ENCODE measurements around the gene HDAC3. TPM values are rescaled to one million over a fixed set of nuclear protein-coding genes. Genes with fewer than 3 reads are reported as not detected.
"Not testable (repeated sequence)": the region's sequence is repeated elsewhere in the genome, so short reads cannot be mapped to it uniquely, and the experiment has no call there.

The HDAC3 gene
- total RNA-seq, 5 donors from 2014 or later (not counting 1 experiment from before 2014, with no cell fraction given): 68.5 to 78.5 (median 73.8) TPM

- Histone ChIP-seq H3K9me3 (no peaks in the 10 kb centered on the region), H3K27ac (ENCODE audit: low read length) (peak overlapping the region; percentile 86), H3K4me1 (ENCODE audit: control insufficient read depth in 1 of 2, extremely low read depth in 1 of 2, insufficient read depth in 2 of 2, low read length in 2 of 2) (peaks cover 22 to 47% of the 10 kb centered on the region in 2 experiments), H3K4me3 (ENCODE audit: control insufficient read depth in 1 of 2, extremely low read depth in 1 of 2, low read length in 1 of 2) (peak overlapping the region; percentile 94 to 97), H3K27me3 (replicated peaks in 1 of 2; ENCODE audit: control insufficient read depth in 2 of 2, extremely low read depth in 1 of 2, insufficient read depth in 2 of 2, low read length in 1 of 2) (no peaks in the 10 kb centered on the region), H3K36me3 (ENCODE audit: control insufficient read depth in 2 of 2, extremely low read depth in 1 of 2, insufficient read depth in 1 of 2, low read length in 1 of 2) (peaks cover 3 to 25% of the 10 kb centered on the region in 2 donors)
- peaks cover 54 to 62% (median 60%) of the 10 kb centered on the region in 3 donors for H3K4me1 Mint-ChIP-seq
- peak overlapping the region; percentile 96 to 97 for H3K27ac Mint-ChIP-seq
- H3K9me3 Mint-ChIP-seq: no peaks in the 10 kb centered on the region
- peak overlapping the region; percentile 94 to 99 (median 98) for H3K4me3 Mint-ChIP-seq
- ChIA-PET CTCF (interaction anchor here (0.6 to 14.5 kb wide), 16 partner anchors 10 to 352 kb away, joined by 3 to 514 read pairs (median 7); partner anchors contain the start of genes HDAC3 (in 2 of the 2), RELL2 (in 2 of the 2), FCHSD1 (in 1 of the 2) and RNF14 (in 1 of the 2)), POLR2A (interaction anchor here (0.5 to 1.9 kb wide), 11 partner anchors 9 to 1162 kb away, joined by 3 to 20 read pairs (median 5); partner anchors contain the start of genes HDAC3 (in 1 of the 2) and RELL2 (in 1 of the 2))
- no CpG with 5 or more reads among the region's 9 CpGs for WGBS (ENCODE audit: insufficient coverage)
- H3K27me3 Mint-ChIP-seq: no peaks in the 10 kb centered on the region
- peaks cover 30% of the 10 kb centered on the region for H3K36me3 Mint-ChIP-seq
- ATAC-seq (replicated peaks in 1 of 4): no peak
- peak in 1 of 35 experiments; percentile 35 for DNase-seq
These were observed 19.0 kb downstream of the HDAC3 start for GRCh38 chr5:141617682-141618029.

GRCh38 chr5:141617128-141617527, 19.5 kb downstream of the HDAC3 start:
- no peaks in the 10 kb centered on the region for H3K9me3 ChIP-seq
- H3K36me3 ChIP-seq (ENCODE audit: control insufficient read depth in 2 of 2, extremely low read depth in 1 of 2, insufficient read depth in 1 of 2, low read length in 1 of 2): peaks cover 3 to 29% of the 10 kb centered on the region in 2 donors
- peak overlapping the region; percentile 94 to 97 for H3K4me3 ChIP-seq (ENCODE audit: control insufficient read depth in 1 of 2, extremely low read depth in 1 of 2, low read length in 1 of 2)
- peak overlapping the region; percentile 86 for H3K27ac ChIP-seq (ENCODE audit: low read length)
- ATAC-seq (replicated peaks in 1 of 4) (no peak), DNase-seq (no peak)
- no peaks in the 10 kb centered on the region for H3K27me3 ChIP-seq (replicated peaks in 1 of 2; ENCODE audit: control insufficient read depth in 2 of 2, extremely low read depth in 1 of 2, insufficient read depth in 2 of 2, low read length in 1 of 2)
- Mint-ChIP-seq H3K4me1 (peaks cover 59 to 66% (median 62%) of the 10 kb centered on the region in 3 donors), H3K27ac (peak overlapping the region; percentile 96 to 97), H3K27me3 (no peaks in the 10 kb centered on the region), H3K36me3 (peaks cover 30% of the 10 kb centered on the region), H3K4me3 (peak overlapping the region; percentile 94 to 99 (median 98)), H3K9me3 (no peaks in the 10 kb centered on the region)
- CTCF ChIA-PET: interaction anchor here (0.6 to 14.5 kb wide), 20 partner anchors 7 to 352 kb away, joined by 3 to 514 read pairs (median 5); partner anchors contain the start of genes HDAC3 (in 2 of the 2), RELL2 (in 2 of the 2), FCHSD1 (in 1 of the 2) and RNF14 (in 1 of the 2)
- POLR2A ChIA-PET: interaction anchor here (0.5 to 1.9 kb wide), 16 partner anchors 8 to 1162 kb away, joined by 3 to 20 read pairs (median 4); partner anchors contain the start of genes RELL2 (in 2 of the 2) and HDAC3 (in 1 of the 2)
- no CpG with 5 or more reads among the region's 2 CpGs for WGBS (ENCODE audit: insufficient coverage)
- peaks cover 24 to 52% of the 10 kb centered on the region in 2 experiments for H3K4me1 ChIP-seq (ENCODE audit: control insufficient read depth in 1 of 2, extremely low read depth in 1 of 2, insufficient read depth in 2 of 2, low read length in 2 of 2)

GRCh38 chr5:141615991-141616720, 20.5 kb downstream of the HDAC3 start:
- H3K4me1 ChIP-seq (ENCODE audit: control insufficient read depth in 1 of 2, extremely low read depth in 1 of 2, insufficient read depth in 2 of 2, low read length in 2 of 2): peaks cover 32 to 60% of the 10 kb centered on the region in 2 experiments

GRCh38 chr5:141613344-141613743, 23.3 kb downstream of the HDAC3 start:
- Histone ChIP-seq H3K36me3 (ENCODE audit: control insufficient read depth in 2 of 2, extremely low read depth in 1 of 2, insufficient read depth in 1 of 2, low read length in 1 of 2) (peaks cover 0 to 9% of the 10 kb centered on the region in 2 donors), H3K27ac (ENCODE audit: low read length) (peak overlapping the region; percentile 14), H3K27me3 (replicated peaks in 1 of 2; ENCODE audit: control insufficient read depth in 2 of 2, extremely low read depth in 1 of 2, insufficient read depth in 2 of 2, low read length in 1 of 2) (no peaks in the 10 kb centered on the region), H3K9me3 (no peaks in the 10 kb centered on the region), H3K4me3 (ENCODE audit: control insufficient read depth in 1 of 2, extremely low read depth in 1 of 2, low read length in 1 of 2) (no peak overlapping the region), H3K4me1 (ENCODE audit: control insufficient read depth in 1 of 2, extremely low read depth in 1 of 2, insufficient read depth in 2 of 2, low read length in 2 of 2) (peaks cover 42 to 73% of the 10 kb centered on the region in 2 experiments)
- Mint-ChIP-seq H3K27ac (peak overlapping the region; percentile 72 to 73), H3K4me3 (peak overlapping the region; percentile 4 to 53 (median 52)), H3K27me3 (no peaks in the 10 kb centered on the region), H3K36me3 (peaks cover 32% of the 10 kb centered on the region), H3K9me3 (no peaks in the 10 kb centered on the region), H3K4me1 (peaks cover 86 to 93% (median 89%) of the 10 kb centered on the region in 3 donors)
- CTCF ChIA-PET: interaction anchor here (0.6 to 14.5 kb wide), 6 partner anchors 9 to 50 kb away, joined by 3 to 514 read pairs (median 3); no protein-coding TSS in a partner anchor
- ATAC-seq (replicated peaks in 1 of 4) (no peak), DNase-seq (no peak)
- POLR2A ChIA-PET: interaction anchor here (0.6 to 1.3 kb wide), 2 partner anchors 12 to 33 kb away, joined by 7 read pairs; no protein-coding TSS in a partner anchor

More at GRCh38 chr5:141615991-141616720, 20.5 kb downstream of the HDAC3 start:
- peak overlapping the region; percentile 96 to 97 for H3K27ac Mint-ChIP-seq
- peaks cover 65 to 69% (median 67%) of the 10 kb centered on the region in 3 donors for H3K4me1 Mint-ChIP-seq
- 17% methylated on average over 1 of the region's 9 CpGs for WGBS (ENCODE audit: insufficient coverage)
- Histone ChIP-seq H3K36me3 (ENCODE audit: control insufficient read depth in 2 of 2, extremely low read depth in 1 of 2, insufficient read depth in 1 of 2, low read length in 1 of 2) (peaks cover 0 to 25% of the 10 kb centered on the region in 2 donors), H3K9me3 (no peaks in the 10 kb centered on the region), H3K27me3 (replicated peaks in 1 of 2; ENCODE audit: control insufficient read depth in 2 of 2, extremely low read depth in 1 of 2, insufficient read depth in 2 of 2, low read length in 1 of 2) (no peaks in the 10 kb centered on the region), H3K27ac (ENCODE audit: low read length) (peak overlapping the region; percentile 18), H3K4me3 (ENCODE audit: control insufficient read depth in 1 of 2, extremely low read depth in 1 of 2, low read length in 1 of 2) (peak overlapping the region; percentile 94 to 97)
- H3K36me3 Mint-ChIP-seq: peaks cover 27% of the 10 kb centered on the region
- H3K4me3 Mint-ChIP-seq: peak overlapping the region; percentile 94 to 99 (median 98)
- H3K27me3 Mint-ChIP-seq: no peaks in the 10 kb centered on the region
- ATAC-seq (replicated peaks in 1 of 4): no peak
- DNase-seq: no peak
- CTCF ChIA-PET: interaction anchor here (0.6 to 14.5 kb wide), 13 partner anchors 8 to 296 kb away, joined by 3 to 514 read pairs (median 9); partner anchors contain the start of genes HDAC3 (in 1 of the 2), RELL2 (in 1 of the 2) and TAF7 (in 1 of the 2)
- POLR2A ChIA-PET: interaction anchor here (0.6 to 1.9 kb wide), 10 partner anchors 9 to 527 kb away, joined by 3 to 20 read pairs (median 5); partner anchors contain the start of genes RELL2 (in 2 of the 2) and HDAC3 (in 1 of the 2)
- no peaks in the 10 kb centered on the region for H3K9me3 Mint-ChIP-seq

- no peak overlapping the region for H3K4me3 ChIP-seq (ENCODE audit: control insufficient read depth in 1 of 2, extremely low read depth in 1 of 2, low read length in 1 of 2)
- Mint-ChIP-seq H3K27me3 (no peaks in the 10 kb centered on the region), H3K9me3 (no peaks in the 10 kb centered on the region), H3K36me3 (peaks cover 25% of the 10 kb centered on the region), H3K4me3 (peak overlapping the region; percentile 14 to 73 (median 32)), H3K27ac (peak overlapping the region; percentile 58 to 92), H3K4me1 (peaks cover 92 to 96% (median 94%) of the 10 kb centered on the region in 3 donors)
- POLR2A ChIA-PET: interaction anchor here in 1 of 2 donors (0.7 kb wide), 1 partner anchor 9 kb away, joined by 3 read pairs; no protein-coding TSS in a partner anchor
- 76% methylated on average over 3 of the region's 3 CpGs for WGBS (ENCODE audit: insufficient coverage)
- H3K36me3 ChIP-seq (ENCODE audit: control insufficient read depth in 2 of 2, extremely low read depth in 1 of 2, insufficient read depth in 1 of 2, low read length in 1 of 2): peaks cover 0 to 9% of the 10 kb centered on the region in 2 donors
- peak overlapping the region; percentile 28 for H3K27ac ChIP-seq (ENCODE audit: low read length)
- H3K4me1 ChIP-seq (ENCODE audit: control insufficient read depth in 1 of 2, extremely low read depth in 1 of 2, insufficient read depth in 2 of 2, low read length in 2 of 2): peaks cover 51 to 81% of the 10 kb centered on the region in 2 experiments
- no peaks in the 10 kb centered on the region for H3K27me3 ChIP-seq (replicated peaks in 1 of 2; ENCODE audit: control insufficient read depth in 2 of 2, extremely low read depth in 1 of 2, insufficient read depth in 2 of 2, low read length in 1 of 2)
- CTCF ChIA-PET: no interaction called here
- ATAC-seq (replicated peaks in 1 of 4): no peak
- H3K9me3 ChIP-seq: no peaks in the 10 kb centered on the region
- no peak for DNase-seq
These were observed 25.4 kb downstream of the HDAC3 start for GRCh38 chr5:141611289-141611688.

GRCh38 chr5:141609921-141610320, 26.7 kb downstream of the HDAC3 start:
- CTCF ChIA-PET: interaction anchor here (0.5 to 5.3 kb wide), 4 partner anchors 8 to 1220 kb away, joined by 3 to 86 read pairs (median 5); partner anchors contain the start of gene DIAPH1 (in 1 of the 2)
- POLR2A ChIA-PET; H3K27me3 Mint-ChIP-seq; DNase-seq; H3K9me3 ChIP-seq; H3K36me3 ChIP-seq (ENCODE audit: control insufficient read depth in 2 of 2, extremely low read depth in 1 of 2, insufficient read depth in 1 of 2, low read length in 1 of 2); H3K9me3 Mint-ChIP-seq; ATAC-seq (replicated peaks in 1 of 4); H3K4me3 ChIP-seq (ENCODE audit: control insufficient read depth in 1 of 2, extremely low read depth in 1 of 2, low read length in 1 of 2); H3K27me3 ChIP-seq (replicated peaks in 1 of 2; ENCODE audit: control insufficient read depth in 2 of 2, extremely low read depth in 1 of 2, insufficient read depth in 2 of 2, low read length in 1 of 2): not testable (repeated sequence)
- no CpG with 5 or more reads among the region's 7 CpGs for WGBS (ENCODE audit: insufficient coverage)
- Histone ChIP-seq H3K4me1 (ENCODE audit: control insufficient read depth in 1 of 2, extremely low read depth in 1 of 2, insufficient read depth in 2 of 2, low read length in 2 of 2) (peaks cover 42 to 86% of the 10 kb centered on the region in 2 experiments), H3K27ac (ENCODE audit: low read length) (peak overlapping the region; percentile 83)
- Mint-ChIP-seq H3K4me3 (peak overlapping the region; percentile 21 to 73 (median 53)), H3K4me1 (peaks cover 92 to 99% (median 94%) of the 10 kb centered on the region in 3 donors), H3K27ac (peak overlapping the region; percentile 88 to 92), H3K36me3 (peaks cover 21% of the 10 kb centered on the region)
